Suprapubic skin (tissue), 4 donors: ENCODE results near the gene TM7SF2.

Experiments
- CTCF ChIP-seq, 2 donors: fragments of 200-600 bp in 1 of 2; fragments of 450-650 bp in 1 of 2; sonication (generic) in 1 of 2; IDR thresholded peaks; one replicate each; pipeline ENCODE4 v1.5.1; 2016 to 2019; ENCODE audit warnings: antibody characterized with exemption in 2 of 2, mild to moderate bottlenecking in 1 of 2, moderate library complexity in 1 of 2
- EP300 ChIP-seq: sonication (generic); formaldehyde crosslinking; IDR thresholded peaks from one replicate; pipeline ENCODE4 v1.6.1; 2017; ENCODE audit warnings: antibody characterized with exemption
- POLR2A ChIP-seq, 2 donors: fragments of 450-650 bp; IDR thresholded peaks; one replicate each; pipeline ENCODE4 v1.6.1; 2017; ENCODE audit warnings: antibody characterized with exemption in 2 of 2, mild to moderate bottlenecking in 2 of 2, moderate library complexity in 2 of 2
- POLR2AphosphoS5 ChIP-seq, 3 donors: sonication (generic); formaldehyde crosslinking; IDR thresholded peaks; one replicate each; pipeline ENCODE4 v1.6.1; 2017; ENCODE audit warnings: antibody characterized with exemption in 3 of 3

- TF ChIP-seq CTCF (IDR thresholded peaks at IDR 0.05) (peak; percentile 91 to 95), POLR2AphosphoS5 (IDR thresholded peaks at IDR 0.05) (peak in 2 of 3 donors; percentile 21 to 80), POLR2A (IDR thresholded peaks at IDR 0.05) (peak in 1 of 2 donors; percentile 23), EP300 (no peak)
Measured at GRCh38 chr11:65117206-65118096, 5.8 kb downstream of the TM7SF2 start, which contains the start of gene ZNHIT2.
